GM12878 (cell line): Measurements from ENCODE around the gene WWOX. TPM values are rescaled to one million over a fixed set of nuclear protein-coding genes. Genes with fewer than 3 reads are reported as not detected.

Source experiments
- ATAC-seq: fragments of 200-7000 bp; cut with Tn5 transposase; 3 replicates; pipeline ENCODE4 v1.9.1; 2020; ENCODE audit warnings: mild to moderate bottlenecking, moderate library complexity
- BruUV-seq: library from RNA; stranded (reverse); fragments of 400-500 nt; replicated peaks from 2 replicates; lab custom pipeline; 2021; lab: Mats Ljungman, UMichigan
- CTCF ChIA-PET: fragments of 300-600 bp; sonication (Branson Sonifier 250); formaldehyde crosslinking; extraction: SDS; loops from one replicate; lab custom pipeline; 2021; ENCODE audit warnings: inconsistent platforms; lab: Yijun Ruan, JAX
- POLR2A ChIA-PET: fragments of 350-600 bp; formaldehyde crosslinking; extraction: SDS; loops from one replicate; lab custom pipeline; 2021; ENCODE audit warnings: inconsistent platforms; lab: Charles Lee
- RAD21 ChIA-PET: fragments of 300-600 bp; sonication (Branson Sonifier 250); formaldehyde crosslinking; loops from one replicate; lab custom pipeline; 2023; ENCODE audit warnings: antibody characterized with exemption; ENCODE audit not compliant: unreplicated experiment; lab: Charles Lee
- SMC1A ChIA-PET: fragments of 300-600 bp; sonication (Branson Sonifier 250); formaldehyde crosslinking; loops from one replicate; lab custom pipeline; 2023; ENCODE audit not compliant: unreplicated experiment, uncharacterized antibody; lab: Charles Lee
- DNase-seq: peaks from one replicate; pipeline ENCODE4 v3.0.0-alpha.2; 2011; ENCODE audit warnings: low read depth, low spot score
- FAIRE-seq: peaks from 3 replicates; lab custom pipeline; 2011; peaks lifted over from hg19 to GRCh38; lab: Jason Lieb, UNC
- H2AFZ ChIP-seq: 2 replicates; pipeline ENCODE4 v1.6.0; 2011; ENCODE audit warnings: low read depth, low read length, control low read depth; ENCODE audit not compliant: control insufficient read depth
- H3K27ac ChIP-seq: 2 replicates; pipeline ENCODE4 v1.5.1; 2011; ENCODE audit warnings: control low read depth; ENCODE audit not compliant: control insufficient read depth, insufficient read depth
- H3K27me3 ChIP-seq, 2 experiments: replicated peaks in 1 of 2; 2 replicates each; pipeline versions ENCODE4 v1.6.0 to v1.6.1; 2011; ENCODE audit warnings: low read length in 1 of 2; ENCODE audit not compliant: control insufficient read depth in 2 of 2, insufficient read depth in 2 of 2
- H3K36me3 ChIP-seq, 2 experiments: 2 replicates each; pipeline ENCODE4 v1.5.1; 2011; ENCODE audit warnings: low read length in 1 of 2; ENCODE audit not compliant: control insufficient read depth in 2 of 2, insufficient read depth in 2 of 2
- H3K4me1 ChIP-seq: 2 replicates; pipeline ENCODE4 v1.6.1; 2011; ENCODE audit warnings: mild to moderate bottlenecking, low read length, moderate library complexity, mixed read lengths; ENCODE audit not compliant: control insufficient read depth, insufficient read depth
- H3K4me2 ChIP-seq: 2 replicates; pipeline ENCODE4 v1.6.0; 2011; ENCODE audit warnings: control low read depth; ENCODE audit not compliant: control insufficient read depth, insufficient read depth
- H3K4me3 ChIP-seq: fragments of 200-600 bp; sonication (generic); 2 replicates; pipeline ENCODE4 v1.5.1; 2016
- H3K79me2 ChIP-seq: 2 replicates; pipeline ENCODE4 v1.6.0; 2011; ENCODE audit warnings: low read length; ENCODE audit not compliant: control insufficient read depth, insufficient read depth
- H3K9ac ChIP-seq: 2 replicates; pipeline ENCODE4 v1.8.0; 2011; ENCODE audit warnings: low read length, control low read depth, mixed read lengths; ENCODE audit not compliant: control insufficient read depth, insufficient read depth
- H3K9me3 ChIP-seq: replicated peaks from 3 replicates; pipeline ENCODE4 v1.5.1; 2011; ENCODE audit warnings: mild to moderate bottlenecking, low read length; ENCODE audit not compliant: control insufficient read depth, insufficient read depth
- H4K20me1 ChIP-seq: 2 replicates; pipeline ENCODE4 v1.6.0; 2011; ENCODE audit not compliant: control insufficient read depth, insufficient read depth
- BCL11A ChIP-seq: IDR thresholded peaks from 2 replicates; pipeline ENCODE4 v1.6.1; 2011; ENCODE audit warnings: low read depth, low read length
- CBFB ChIP-seq: IDR thresholded peaks from 2 replicates; pipeline ENCODE4 v1.6.1; 2016; ENCODE audit warnings: antibody characterized with exemption, low read depth
- CREB1 ChIP-seq: IDR thresholded peaks from 2 replicates; pipeline ENCODE4 v1.6.1; 2012; ENCODE audit warnings: low read depth, mild to moderate bottlenecking, inconsistent platforms
- ESRRA ChIP-seq: IDR thresholded peaks from 2 replicates; pipeline ENCODE4 v1.6.1; 2012; ENCODE audit warnings: mild to moderate bottlenecking, low read length, improper control_type of control experiment
- FOS ChIP-seq: IDR thresholded peaks from 3 replicates; pipeline ENCODE4 v1.6.1; 2011; ENCODE audit warnings: borderline replicate concordance; ENCODE audit not compliant: insufficient read length; ENCODE audit errors: extremely low read depth
- GABPA ChIP-seq: IDR thresholded peaks from 2 replicates; pipeline ENCODE4 v1.6.1; 2014; ENCODE audit warnings: antibody characterized with exemption, low read depth, mild to moderate bottlenecking, inconsistent platforms
- HCFC1 ChIP-seq: fragments of 150-350 bp; IDR thresholded peaks from 2 replicates; pipeline ENCODE4 v1.6.1; 2014; ENCODE audit warnings: low read length
- IRF3 ChIP-seq: fragments of 450-650 bp; IDR thresholded peaks from 2 replicates; pipeline ENCODE4 v1.6.1; 2014; ENCODE audit warnings: mild to moderate bottlenecking
- KDM1A ChIP-seq: fragments of 200-600 bp; sonication (generic); IDR thresholded peaks from 2 replicates; pipeline ENCODE4 v1.6.1; 2016; ENCODE audit warnings: borderline replicate concordance
- NFYB ChIP-seq: IDR thresholded peaks from 2 replicates; pipeline ENCODE4 v1.6.1; 2011; ENCODE audit warnings: low read depth, mild to moderate bottlenecking, low read length, improper control_type of control experiment, moderate library complexity; ENCODE audit not compliant: insufficient read depth
- NR2F1 ChIP-seq: fragments of 450-650 bp; conservative IDR thresholded peaks from 2 replicates; pipeline ENCODE4 v1.6.1; 2017; ENCODE audit warnings: mild to moderate bottlenecking
- PAX5 ChIP-seq: IDR thresholded peaks from 2 replicates; pipeline ENCODE4 v1.6.1; 2011; ENCODE audit warnings: low read depth, low read length, borderline replicate concordance
- SKIL ChIP-seq: fragments of 450-650 bp; IDR thresholded peaks from 2 replicates; pipeline ENCODE4 v1.6.1; 2017; ENCODE audit warnings: mild to moderate bottlenecking, low read depth, inconsistent platforms; ENCODE audit not compliant: poor library complexity, severe bottlenecking
- SMARCA5 ChIP-seq: fragments of 450-650 bp; IDR thresholded peaks from 2 replicates; pipeline ENCODE4 v1.6.1; 2017; ENCODE audit warnings: mild to moderate bottlenecking
- STAT3 ChIP-seq: IDR thresholded peaks from 2 replicates; pipeline ENCODE4 v1.6.1; 2011; ENCODE audit warnings: low read depth, low read length, improper control_type of control experiment
- TARDBP ChIP-seq: IDR thresholded peaks from 2 replicates; pipeline ENCODE4 v1.6.1; 2016; ENCODE audit warnings: borderline replicate concordance
- WGBS: methylation state at CpG from one replicate; pipeline ENCODE4 v1.1.6; 2016; ENCODE audit warnings: low lambda C conversion rate; ENCODE audit not compliant: insufficient replicate concordance, insufficient coverage; ENCODE audit errors: missing lambda C conversion rate; 5-methylcytosine and 5-hydroxymethylcytosine counted together
- in situ Hi-C: fragments of 300-500 bp; cut with MboI; formaldehyde crosslinking; loops from 9 replicates; pipeline ENCODE4 v1.14.3; 2018; ENCODE audit warnings: mixed read lengths
- intact Hi-C: fragments of 100-400 bp; cut with micrococcal nuclease; formaldehyde crosslinking; loops from one replicate; pipeline ENCODE4 v1.14.2; 2022; ENCODE audit not compliant: unreplicated experiment
- polyA plus RNA-seq, 11 experiments: library from polyadenylated mRNA; depleted of rRNA in 4 of 11; unstranded in 6 of 11; stranded (reverse) in 5 of 11; fragments of >200 nt; fragmentation: Nextera tagmentation in 4 of 11; fragmentation: Illumina TruSeq in 1 of 11; extraction: Ambion mirVana in 4 of 11; extraction: Trizol in 1 of 11; gene quantifications; 1 replicate in 1 of 11; 2 replicates in 10 of 11; pipeline versions ENCODE4 v1.2.1 to v1.2.3, GENCODE V29; 2011 to 2016; ENCODE audit warnings: inconsistent platforms in 2 of 11, missing spikeins in 2 of 11, low read depth in 1 of 11
- total RNA-seq, 4 experiments: library from RNA; depleted of rRNA in 3 of 4; stranded (reverse); fragments of >200 nt in 3 of 4; fragmentation: Illumina TruSeq in 1 of 4; extraction: Trizol in 1 of 4; gene quantifications; 2 replicates each; pipeline versions ENCODE4 v1.2.1 to v1.2.3, GENCODE V29; 2013 to 2021

WWOX gene
- total and polyA plus RNA-seq, 10 of the 15 experiments (the other 5 are each of a cell fraction or from before 2014, with no cell fraction given), result 2.8 to 24.4 (median 17.8) TPM

GRCh38 chr16:78738557-78738956 is 639.1 kb downstream of the WWOX start:
- ChIA-PET SMC1A (no interaction called here), RAD21 (no interaction called here), CTCF (no interaction called here), POLR2A (no interaction called here)
- Histone ChIP-seq H3K4me2 (no peak overlapping the region), H3K27ac (no peak overlapping the region), H2AFZ (no peak overlapping the region), H3K27me3 (0 out of 4 replicates have a peak, but pooled peaks cover 0 to 3% of the 10 kb centered on the region in 2 experiments), H3K4me3 (no peak overlapping the region), H3K4me1 (peaks cover 9% of the 10 kb centered on the region), H3K9me3 (no peaks in the 10 kb centered on the region; the same call in 2 of the 3 replicates), H3K9ac (no peak overlapping the region), H3K36me3 (no peaks in the 10 kb centered on the region), H3K79me2 (no peaks in the 10 kb centered on the region), H4K20me1 (no peaks in the 10 kb centered on the region)
- DNase-seq, result no peak
- ATAC-seq, result no peak
- in situ Hi-C loops (no loop called here), intact Hi-C loops (no loop called here)
- FAIRE-seq, result no peak
- no peak for TF ChIP-seq SMARCA5
- no peak for TF ChIP-seq BCL11A
- no peak for TF ChIP-seq HCFC1
- TF ChIP-seq IRF3, result no peak
- TF ChIP-seq NFYB, result no peak
- TF ChIP-seq FOS, result no peak
- no peak for TF ChIP-seq CREB1
- 73% methylated on average over 5 of the region's 5 CpGs for WGBS
- BruUV-seq, result no TSS peak

- Histone ChIP-seq H3K36me3 (no peaks in the 10 kb centered on the region), H3K4me1 (peaks cover 13% of the 10 kb centered on the region), H3K79me2 (no peaks in the 10 kb centered on the region), H3K9me3 (no peaks in the 10 kb centered on the region), H3K4me2 (no peak overlapping the region), H3K27ac (no peak overlapping the region), H4K20me1 (no peaks in the 10 kb centered on the region), H3K9ac (no peak overlapping the region), H3K27me3 (0 out of 4 replicates have a peak, but pooled peaks cover 0 to 3% of the 10 kb centered on the region in 2 experiments), H2AFZ (no peak overlapping the region), H3K4me3 (no peak overlapping the region)
- in situ Hi-C loops, result no loop called here
- POLR2A ChIA-PET, result no interaction called here
- RAD21 ChIA-PET, result no interaction called here
- BruUV-seq, result no TSS peak
- 70% methylated on average over 12 of the region's 12 CpGs for WGBS
- FAIRE-seq, result no peak
- intact Hi-C loops, result no loop called here
- SMC1A ChIA-PET, result no interaction called here
- ATAC-seq, result no peak
- CTCF ChIA-PET, result no interaction called here
- no peak for DNase-seq
- TF ChIP-seq GABPA (no peak), STAT3 (no peak), TARDBP (no peak), SKIL (no peak), PAX5 (no peak), KDM1A (no peak), ESRRA (no peak), NR2F1 (no peak), CBFB (no peak)
Observed at GRCh38 chr16:78740269-78740668, 640.8 kb downstream of the WWOX start.
